Measurements from ENCODE around the gene AOPEP.

AOPEP gene

DNA sequence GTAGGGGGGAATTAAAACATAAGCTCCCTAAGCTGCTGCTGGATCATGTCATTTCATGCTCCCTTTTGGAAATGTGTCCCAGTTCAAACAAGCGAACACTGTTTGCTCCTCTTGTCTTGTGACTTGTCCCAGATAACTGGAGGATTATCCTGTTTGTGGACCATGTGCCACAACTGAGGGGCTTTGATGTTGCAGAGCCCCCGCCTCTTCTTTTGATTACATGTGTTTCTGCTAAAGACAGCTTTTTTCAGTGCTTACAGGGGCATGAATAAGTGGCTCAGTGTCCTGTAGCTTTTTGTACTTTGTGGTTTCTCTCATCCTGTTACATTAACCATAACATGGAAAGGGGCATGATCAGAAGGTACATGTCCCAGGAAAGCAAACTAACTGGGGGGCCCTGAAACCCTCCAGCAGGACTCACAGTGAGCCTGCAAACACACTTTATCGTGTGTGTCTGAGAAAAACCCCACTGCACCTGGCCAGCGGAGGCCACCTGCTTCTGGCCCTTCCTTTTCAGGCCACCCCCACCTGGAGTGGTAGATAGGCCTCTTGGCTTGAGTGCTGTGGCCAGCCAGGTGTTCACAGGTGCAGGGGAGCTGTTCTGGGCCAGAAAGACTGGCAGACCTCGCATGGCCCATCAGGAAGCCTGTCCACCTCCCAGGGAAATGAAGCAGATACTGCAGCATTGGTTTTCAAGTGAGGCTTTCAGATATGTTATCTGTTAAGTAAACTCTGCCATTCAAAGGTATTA is 305.4 kb downstream of the AOPEP start:
- FAIRE-seq (peak; percentile 20), DNase-seq (ENCODE audit: insufficient read length, low spot score) (no peak)
- no peak for TF ChIP-seq TAF1 (IDR thresholded peaks at IDR 0.05; ENCODE audit: low read depth, low read length)
- TF ChIP-seq POLR2AphosphoS5 (IDR thresholded peaks at IDR 0.05; ENCODE audit: low read depth, low read length): no peak
- no peak for TF ChIP-seq POU2F2 (IDR thresholded peaks at IDR 0.05; ENCODE audit: low read depth, low read length)
- TF ChIP-seq SPI1 (IDR thresholded peaks at IDR 0.05; ENCODE audit: low read depth, low read length): no peak
- no peak for TF ChIP-seq POLR2A (IDR thresholded peaks at IDR 0.05; ENCODE audit: low read depth, low read length)
- no peak for TF ChIP-seq PAX5 (IDR thresholded peaks at IDR 0.05; ENCODE audit: insufficient read depth, low read length, severe bottlenecking)

DNA sequence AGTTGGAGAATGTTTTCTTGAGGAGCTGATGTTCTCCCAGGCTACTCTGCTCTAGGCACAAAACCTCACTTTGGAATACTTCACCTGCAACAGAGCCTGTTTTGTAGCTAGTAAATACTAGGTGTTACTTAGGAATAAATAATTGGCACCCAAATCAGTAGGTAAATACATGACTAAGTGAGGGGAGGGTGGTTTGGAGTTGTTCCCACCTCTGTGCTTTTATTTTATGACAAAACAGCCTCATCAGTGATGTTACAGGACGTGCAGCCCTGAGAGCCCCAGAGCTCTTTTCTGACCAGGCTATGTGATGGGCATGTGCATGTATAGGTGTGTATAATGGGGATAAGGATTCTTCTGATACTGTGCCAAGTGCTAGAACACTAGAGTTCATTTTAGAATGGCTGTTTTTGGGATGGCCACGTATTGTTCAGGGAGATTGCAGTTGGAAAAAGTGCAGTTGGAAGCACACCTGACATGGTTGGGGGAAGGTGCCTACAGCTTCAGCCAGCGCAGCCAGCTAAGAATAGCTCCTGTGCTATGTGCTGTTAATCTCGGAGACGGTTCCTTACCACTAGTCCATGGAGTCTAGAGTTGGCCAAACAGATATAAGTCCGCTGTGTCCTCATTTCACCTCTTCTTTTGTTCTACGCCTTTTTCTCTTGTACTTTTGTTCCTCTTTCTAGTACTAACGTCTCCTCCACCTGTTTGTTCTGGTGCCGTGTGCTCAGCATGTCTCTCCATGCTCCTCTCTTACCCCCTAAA is 306.3 kb downstream of the AOPEP start:
- DNase-seq (ENCODE audit: insufficient read length, low spot score) (no peak), FAIRE-seq (no peak)
- TF ChIP-seq SPI1 (IDR thresholded peaks at IDR 0.05; ENCODE audit: low read depth, low read length) (no peak), POU2F2 (IDR thresholded peaks at IDR 0.05; ENCODE audit: low read depth, low read length) (no peak), POLR2AphosphoS5 (IDR thresholded peaks at IDR 0.05; ENCODE audit: low read depth, low read length) (no peak), POLR2A (IDR thresholded peaks at IDR 0.05; ENCODE audit: low read depth, low read length) (no peak), TAF1 (IDR thresholded peaks at IDR 0.05; ENCODE audit: low read depth, low read length) (no peak), PAX5 (IDR thresholded peaks at IDR 0.05; ENCODE audit: insufficient read depth, low read length, severe bottlenecking) (no peak)

DNA sequence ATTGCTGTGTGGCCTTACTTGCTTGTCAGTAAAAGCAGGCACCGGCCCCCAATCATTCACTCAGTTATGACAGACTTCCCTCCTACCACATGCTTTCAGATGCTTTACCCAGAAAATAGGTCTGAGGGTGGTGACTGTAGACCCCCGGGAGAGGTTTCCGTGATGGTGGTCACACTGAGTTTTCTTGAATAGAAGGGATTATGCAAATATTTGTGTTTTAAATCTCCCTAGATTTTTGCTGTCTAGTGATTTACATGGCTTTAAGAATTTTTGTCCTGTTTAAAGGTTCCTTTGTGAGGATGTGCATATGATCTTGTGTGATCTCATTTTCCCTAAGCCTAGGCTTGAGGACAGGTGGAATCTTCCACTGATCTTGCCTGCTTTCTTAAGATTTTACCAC is 309.3 kb downstream of the AOPEP start:
- TF ChIP-seq POU2F2 (IDR thresholded peaks at IDR 0.05; ENCODE audit: low read depth, low read length): no peak
- TF ChIP-seq PAX5 (IDR thresholded peaks at IDR 0.05; ENCODE audit: insufficient read depth, low read length, severe bottlenecking): no peak
- TF ChIP-seq SPI1 (IDR thresholded peaks at IDR 0.05; ENCODE audit: low read depth, low read length): no peak
- no peak for TF ChIP-seq TAF1 (IDR thresholded peaks at IDR 0.05; ENCODE audit: low read depth, low read length)
- no peak for TF ChIP-seq POLR2A (IDR thresholded peaks at IDR 0.05; ENCODE audit: low read depth, low read length)
- no peak for TF ChIP-seq POLR2AphosphoS5 (IDR thresholded peaks at IDR 0.05; ENCODE audit: low read depth, low read length)
- FAIRE-seq (no peak), DNase-seq (ENCODE audit: insufficient read length, low spot score) (no peak)

DNA sequence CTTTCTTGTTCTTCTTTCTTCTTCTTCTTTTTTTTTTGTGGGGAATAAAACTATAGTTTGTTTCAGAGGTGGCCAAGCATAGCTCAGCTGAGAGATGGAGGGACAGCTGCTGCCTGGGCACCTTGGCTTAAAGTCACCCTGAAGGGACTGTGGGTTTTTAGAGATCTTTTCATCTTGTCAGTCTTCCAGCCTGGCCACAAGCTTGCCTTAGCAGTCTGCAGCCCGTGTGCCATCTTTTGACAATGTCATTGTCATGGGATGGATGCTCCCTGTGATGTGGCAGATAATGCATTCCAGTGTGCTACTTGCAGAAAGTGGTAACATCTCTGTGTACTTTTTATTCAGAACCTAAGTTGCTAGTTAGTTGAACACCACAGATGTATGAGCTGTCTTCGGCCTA is 310.2 kb downstream of the AOPEP start:
- TF ChIP-seq POLR2A (IDR thresholded peaks at IDR 0.05; ENCODE audit: low read depth, low read length) (no peak), POLR2AphosphoS5 (IDR thresholded peaks at IDR 0.05; ENCODE audit: low read depth, low read length) (no peak), TAF1 (IDR thresholded peaks at IDR 0.05; ENCODE audit: low read depth, low read length) (no peak), POU2F2 (IDR thresholded peaks at IDR 0.05; ENCODE audit: low read depth, low read length) (no peak), PAX5 (IDR thresholded peaks at IDR 0.05; ENCODE audit: insufficient read depth, low read length, severe bottlenecking) (no peak), SPI1 (IDR thresholded peaks at IDR 0.05; ENCODE audit: low read depth, low read length) (no peak)
- DNase-seq (ENCODE audit: insufficient read length, low spot score): no peak
- FAIRE-seq: no peak

DNA sequence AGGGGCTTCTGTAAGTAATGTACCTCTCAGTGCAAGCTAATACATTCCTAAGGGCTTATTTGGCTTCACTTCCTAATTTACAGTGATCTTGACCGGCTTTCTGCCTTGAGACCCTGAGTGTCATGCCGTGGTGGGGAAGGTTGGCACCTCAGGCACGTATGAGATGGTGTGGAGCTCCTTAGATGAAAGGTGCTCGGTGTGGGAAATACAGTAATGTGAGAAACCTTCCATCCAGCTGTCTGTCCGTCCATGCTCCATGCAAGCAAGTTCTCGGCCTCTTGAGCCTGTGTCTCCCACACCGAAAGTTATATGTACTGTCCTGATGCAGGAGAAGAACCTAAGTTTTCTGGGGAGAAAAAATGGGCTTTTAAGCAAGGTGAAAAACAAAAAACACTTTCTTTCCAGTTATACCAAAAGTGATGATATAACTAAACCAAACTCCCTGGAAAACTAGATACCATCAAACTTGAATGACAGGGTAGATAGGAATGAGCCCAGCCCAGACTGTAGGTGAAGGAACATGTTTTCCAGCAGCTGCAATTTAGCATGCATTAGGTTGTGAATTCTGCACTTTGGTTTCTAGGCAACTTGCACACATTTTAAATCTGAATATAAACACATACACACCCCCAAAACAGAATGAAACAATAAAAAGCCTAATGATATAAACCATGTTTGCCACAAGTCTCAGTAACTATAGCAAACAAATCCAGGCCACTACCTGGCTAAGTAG is 311.5 kb downstream of the AOPEP start:
- TF ChIP-seq POLR2AphosphoS5 (IDR thresholded peaks at IDR 0.05; ENCODE audit: low read depth, low read length) (no peak), SPI1 (IDR thresholded peaks at IDR 0.05; ENCODE audit: low read depth, low read length) (no peak), PAX5 (IDR thresholded peaks at IDR 0.05; ENCODE audit: insufficient read depth, low read length, severe bottlenecking) (no peak), POU2F2 (IDR thresholded peaks at IDR 0.05; ENCODE audit: low read depth, low read length) (no peak), TAF1 (IDR thresholded peaks at IDR 0.05; ENCODE audit: low read depth, low read length) (no peak), POLR2A (IDR thresholded peaks at IDR 0.05; ENCODE audit: low read depth, low read length) (no peak)
- DNase-seq (ENCODE audit: insufficient read length, low spot score) (no peak), FAIRE-seq (no peak)

DNA sequence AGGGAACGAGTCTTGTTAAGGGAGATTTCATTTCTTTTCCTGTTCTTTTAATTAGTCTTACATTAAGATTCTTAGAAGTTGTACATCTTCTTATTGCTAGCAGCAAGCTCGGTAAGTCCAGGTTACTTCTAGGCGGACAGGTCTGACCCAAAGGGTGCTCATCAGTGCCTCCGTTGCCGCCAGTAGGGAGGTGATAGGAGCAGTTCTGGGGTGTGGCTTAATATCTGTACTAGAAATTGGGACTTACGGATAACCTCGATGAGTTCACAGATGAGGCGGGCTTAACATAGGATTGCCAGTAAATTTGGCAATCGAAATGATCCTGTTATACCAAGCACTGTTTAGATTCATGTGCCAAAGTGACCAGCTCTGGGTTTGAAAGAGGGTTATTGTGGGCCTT is 312.2 kb downstream of the AOPEP start:
- FAIRE-seq (no peak), DNase-seq (ENCODE audit: insufficient read length, low spot score) (no peak)
- TF ChIP-seq POLR2A (IDR thresholded peaks at IDR 0.05; ENCODE audit: low read depth, low read length): no peak

DNA sequence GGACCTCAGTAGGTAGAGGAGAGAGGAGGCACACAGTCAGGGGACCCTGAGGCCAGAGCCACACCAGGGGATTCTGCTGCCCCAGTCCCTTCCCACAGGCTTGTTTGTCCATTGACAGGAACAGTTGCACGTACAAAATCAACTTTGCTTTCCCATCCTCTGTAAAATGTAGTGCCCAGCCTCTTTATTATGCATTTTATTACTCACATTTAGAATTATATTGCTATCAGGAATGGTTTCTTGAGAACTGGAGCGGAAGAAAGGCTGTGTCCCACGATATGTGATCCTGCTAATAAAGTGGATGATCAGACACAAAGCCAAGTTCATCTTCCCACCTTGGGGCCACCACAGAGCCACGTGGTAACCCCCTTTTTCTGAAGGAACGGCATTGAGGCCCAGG is 313.6 kb downstream of the AOPEP start:
- FAIRE-seq (no peak), DNase-seq (ENCODE audit: insufficient read length, low spot score) (no peak)
- TF ChIP-seq SPI1 (IDR thresholded peaks at IDR 0.05; ENCODE audit: low read depth, low read length): no peak
- no peak for TF ChIP-seq PAX5 (IDR thresholded peaks at IDR 0.05; ENCODE audit: insufficient read depth, low read length, severe bottlenecking)
- no peak for TF ChIP-seq POLR2A (IDR thresholded peaks at IDR 0.05; ENCODE audit: low read depth, low read length)
- no peak for TF ChIP-seq POU2F2 (IDR thresholded peaks at IDR 0.05; ENCODE audit: low read depth, low read length)
- TF ChIP-seq POLR2AphosphoS5 (IDR thresholded peaks at IDR 0.05; ENCODE audit: low read depth, low read length): no peak
- no peak for TF ChIP-seq TAF1 (IDR thresholded peaks at IDR 0.05; ENCODE audit: low read depth, low read length)

DNA sequence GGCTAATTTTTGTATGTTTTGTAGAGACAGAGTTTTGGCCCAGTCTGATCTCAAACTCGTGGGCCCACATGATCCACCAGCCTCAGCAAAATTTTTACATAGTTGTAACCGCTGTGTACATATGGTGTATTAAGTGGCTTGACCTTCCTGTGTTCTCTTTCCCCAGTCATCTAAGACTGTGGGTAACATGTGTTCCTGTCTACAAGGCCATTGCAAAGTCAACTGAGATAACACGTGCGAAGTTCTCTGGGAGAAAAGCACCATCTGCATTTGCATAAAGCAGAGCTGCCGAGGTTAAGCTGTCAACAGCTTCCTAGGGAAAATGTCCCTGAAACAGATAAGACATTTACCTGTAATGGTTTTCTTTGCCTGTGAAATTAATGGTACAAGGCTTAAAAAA is 317.3 kb downstream of the AOPEP start:
- no peak for DNase-seq (ENCODE audit: insufficient read length, low spot score)
- no peak for TF ChIP-seq POLR2A (IDR thresholded peaks at IDR 0.05; ENCODE audit: low read depth, low read length)
- TF ChIP-seq POU2F2 (IDR thresholded peaks at IDR 0.05; ENCODE audit: low read depth, low read length): no peak
- no peak for TF ChIP-seq POLR2AphosphoS5 (IDR thresholded peaks at IDR 0.05; ENCODE audit: low read depth, low read length)
- no peak for TF ChIP-seq SPI1 (IDR thresholded peaks at IDR 0.05; ENCODE audit: low read depth, low read length)
- TF ChIP-seq TAF1 (IDR thresholded peaks at IDR 0.05; ENCODE audit: low read depth, low read length): no peak
- no peak for TF ChIP-seq PAX5 (IDR thresholded peaks at IDR 0.05; ENCODE audit: insufficient read depth, low read length, severe bottlenecking)
- peak; percentile 38 for FAIRE-seq

All from GM12891 (cell line).